SH-SY5Y (cell line): Measurements from ENCODE around the gene PTTG1IP.

Source experiments
- GATA2 ChIP-seq: IDR thresholded peaks from 2 replicates; pipeline ENCODE4 v1.6.1; 2011; ENCODE audit warnings: mild to moderate bottlenecking, low read depth, low read length
- GATA3 ChIP-seq: IDR thresholded peaks from 2 replicates; pipeline ENCODE4 v1.6.1; 2011; ENCODE audit warnings: low read depth, mild to moderate bottlenecking, low read length, moderate library complexity

GRCh38 chr21:44849616-44850130, 23.8 kb downstream of the PTTG1IP start:
- TF ChIP-seq GATA2 (no peak), GATA3 (no peak)
